HepG2 (cell line): Measurements from ENCODE around the gene PLVAP. TPM values are rescaled to one million over a fixed set of nuclear protein-coding genes. Genes with fewer than 3 reads are reported as not detected.

ENCODE experiments used
- CBX5 ChIP-seq: sonication (generic); formaldehyde crosslinking; IDR thresholded peaks from 2 replicates; pipeline ENCODE4 v1.4.0; 2020; ENCODE audit warnings: missing genetic modification reagents, borderline replicate concordance
- CCAR2 ChIP-seq: fragments of 200-400 bp; formaldehyde crosslinking; optimal IDR thresholded peaks from 2 replicates; pipeline ENCODE3; 2018; ENCODE audit warnings: low read depth, mild to moderate bottlenecking, low read length, moderate library complexity
- CCDC6 ChIP-seq: sonication (generic); formaldehyde crosslinking; IDR thresholded peaks from 2 replicates; pipeline ENCODE4 v1.8.1; 2022; ENCODE audit warnings: mild to moderate bottlenecking, missing genetic modification reagents, moderate library complexity
- ELF3 ChIP-seq: IDR thresholded peaks from 2 replicates; pipeline ENCODE4 v1.6.1; 2016; ENCODE audit warnings: missing genetic modification reagents, missing compliant biosample characterization
- FOXK1 ChIP-seq: sonication (generic); formaldehyde crosslinking; IDR thresholded peaks from 2 replicates; pipeline ENCODE4 v1.4.0; 2020; ENCODE audit warnings: low read depth, missing genetic modification reagents, borderline replicate concordance
- HOXA9 ChIP-seq: sonication (generic); formaldehyde crosslinking; IDR thresholded peaks from 2 replicates; pipeline ENCODE4 v1.8.1; 2022; ENCODE audit warnings: missing genetic modification reagents, mild to moderate bottlenecking, moderate library complexity, borderline replicate concordance
- IKZF1 ChIP-seq: fragments of 450-650 bp; IDR thresholded peaks from 2 replicates; pipeline ENCODE4 v1.7.1; 2016
- JARID2 ChIP-seq: sonication (generic); formaldehyde crosslinking; IDR thresholded peaks from 2 replicates; pipeline ENCODE4 v1.8.1; 2023; ENCODE audit warnings: missing genetic modification reagents, inconsistent platforms; ENCODE audit not compliant: insufficient replicate concordance
- KLF16 ChIP-seq, 2 experiments: sonication (generic) in 1 of 2; formaldehyde crosslinking in 1 of 2; IDR thresholded peaks; 2 replicates each; pipeline versions ENCODE4 v1.6.1 to v1.8.0; 2016 to 2023; ENCODE audit warnings: missing genetic modification reagents in 2 of 2, missing compliant biosample characterization in 1 of 2
- MED8 ChIP-seq: sonication (generic); formaldehyde crosslinking; IDR thresholded peaks from 2 replicates; pipeline ENCODE4 v1.8.1; 2023; ENCODE audit warnings: mild to moderate bottlenecking, missing genetic modification reagents; ENCODE audit not compliant: insufficient replicate concordance
- MIER3 ChIP-seq: IDR thresholded peaks from 2 replicates; pipeline ENCODE4 v1.6.1; 2016; ENCODE audit warnings: missing compliant biosample characterization, borderline replicate concordance
- SMAD1 ChIP-seq: sonication (generic); formaldehyde crosslinking; IDR thresholded peaks from 2 replicates; pipeline ENCODE4 v1.4.0; 2020; ENCODE audit warnings: missing genetic modification reagents, low read depth, mild to moderate bottlenecking, borderline replicate concordance
- SMARCC2 ChIP-seq: fragments of 450-650 bp; IDR thresholded peaks from 2 replicates; pipeline ENCODE4 v1.6.1; 2017; ENCODE audit warnings: antibody characterized with exemption, mild to moderate bottlenecking
- THYN1 ChIP-seq: sonication (generic); formaldehyde crosslinking; IDR thresholded peaks from 2 replicates; pipeline ENCODE4 v1.8.1; 2023; ENCODE audit warnings: low read depth, mild to moderate bottlenecking, moderate library complexity, missing genetic modification reagents, borderline replicate concordance
- ZBTB38 ChIP-seq: sonication (generic); formaldehyde crosslinking; IDR thresholded peaks from 2 replicates; pipeline ENCODE4 v1.5.1; 2020; ENCODE audit warnings: mild to moderate bottlenecking, missing genetic modification reagents
- ZNF20 ChIP-seq: sonication (generic); formaldehyde crosslinking; IDR thresholded peaks from 2 replicates; pipeline ENCODE4 v1.4.0; 2020; ENCODE audit warnings: mild to moderate bottlenecking, moderate library complexity, missing genetic modification reagents
- ZNF337 ChIP-seq: sonication (generic); formaldehyde crosslinking; IDR thresholded peaks from 2 replicates; pipeline ENCODE4 v1.5.1; 2020; ENCODE audit warnings: missing genetic modification reagents, low read depth, mild to moderate bottlenecking, borderline replicate concordance
- ZNF44 ChIP-seq: sonication (generic); formaldehyde crosslinking; IDR thresholded peaks from 2 replicates; pipeline ENCODE4 v1.5.1; 2020; ENCODE audit warnings: mild to moderate bottlenecking, missing genetic modification reagents
- ZNF652 ChIP-seq: IDR thresholded peaks from 2 replicates; pipeline ENCODE4 v1.6.1; 2016; ENCODE audit warnings: low read depth, borderline replicate concordance
- ZNF672 ChIP-seq: sonication (generic); formaldehyde crosslinking; IDR thresholded peaks from 2 replicates; pipeline ENCODE4 v1.8.1; 2022; ENCODE audit warnings: missing genetic modification reagents
- ZNF737 ChIP-seq: sonication (generic); formaldehyde crosslinking; IDR thresholded peaks from 2 replicates; pipeline ENCODE4 v1.5.0; 2020; ENCODE audit warnings: missing genetic modification reagents, mild to moderate bottlenecking, borderline replicate concordance
- ZNF776 ChIP-seq: sonication (generic); formaldehyde crosslinking; IDR thresholded peaks from 2 replicates; pipeline ENCODE4 v1.4.0; 2020; ENCODE audit warnings: mild to moderate bottlenecking, missing genetic modification reagents
- ZNF841 ChIP-seq: sonication (generic); formaldehyde crosslinking; IDR thresholded peaks from 2 replicates; pipeline ENCODE4 v1.8.1; 2023; ENCODE audit warnings: missing genetic modification reagents, borderline replicate concordance
- polyA plus RNA-seq, 8 experiments: library from polyadenylated mRNA; depleted of rRNA in 3 of 8; stranded (reverse) in 7 of 8; unstranded in 1 of 8; fragments of >200 nt; fragmentation: Illumina TruSeq in 4 of 8; extraction: Trizol in 4 of 8; gene quantifications; 2 replicates each; pipeline versions ENCODE4 v1.2.1 to v1.2.3, GENCODE V29; 2011 to 2016; ENCODE audit warnings: low read depth in 4 of 8, missing spikeins in 1 of 8, mixed read lengths in 1 of 8; ENCODE audit not compliant: insufficient read depth in 1 of 8
- total RNA-seq, 5 experiments: library from RNA; depleted of rRNA; stranded (reverse); fragments of >200 nt; fragmentation: Illumina TruSeq; extraction: Trizol; gene quantifications; 2 replicates each; pipeline ENCODE4 v1.2.3, GENCODE V29; 2016; ENCODE audit warnings: low read depth in 1 of 5
- TF ChIP-seq, protein P1 (sequence below): sonication (generic); formaldehyde crosslinking; IDR thresholded peaks from 2 replicates; pipeline ENCODE4 v1.5.1; 2020; ENCODE audit warnings: missing genetic modification reagents, mild to moderate bottlenecking, borderline replicate concordance
- TF ChIP-seq, protein P2 (sequence below): sonication (generic); formaldehyde crosslinking; IDR thresholded peaks from 2 replicates; pipeline ENCODE4 v1.4.0; 2020; ENCODE audit warnings: missing genetic modification reagents

Gene PLVAP
- total and polyA plus RNA-seq, 2 of the 13 experiments (the other 11 are each of a cell fraction or from before 2014, with no cell fraction given) = 0.26 TPM; not detected in 1

GRCh38 chr19:17419621-17420474 lies 42.7 kb upstream of the PLVAP start, which contains the start of gene MVB12A (continued):
- TF ChIP-seq, protein P1, sequence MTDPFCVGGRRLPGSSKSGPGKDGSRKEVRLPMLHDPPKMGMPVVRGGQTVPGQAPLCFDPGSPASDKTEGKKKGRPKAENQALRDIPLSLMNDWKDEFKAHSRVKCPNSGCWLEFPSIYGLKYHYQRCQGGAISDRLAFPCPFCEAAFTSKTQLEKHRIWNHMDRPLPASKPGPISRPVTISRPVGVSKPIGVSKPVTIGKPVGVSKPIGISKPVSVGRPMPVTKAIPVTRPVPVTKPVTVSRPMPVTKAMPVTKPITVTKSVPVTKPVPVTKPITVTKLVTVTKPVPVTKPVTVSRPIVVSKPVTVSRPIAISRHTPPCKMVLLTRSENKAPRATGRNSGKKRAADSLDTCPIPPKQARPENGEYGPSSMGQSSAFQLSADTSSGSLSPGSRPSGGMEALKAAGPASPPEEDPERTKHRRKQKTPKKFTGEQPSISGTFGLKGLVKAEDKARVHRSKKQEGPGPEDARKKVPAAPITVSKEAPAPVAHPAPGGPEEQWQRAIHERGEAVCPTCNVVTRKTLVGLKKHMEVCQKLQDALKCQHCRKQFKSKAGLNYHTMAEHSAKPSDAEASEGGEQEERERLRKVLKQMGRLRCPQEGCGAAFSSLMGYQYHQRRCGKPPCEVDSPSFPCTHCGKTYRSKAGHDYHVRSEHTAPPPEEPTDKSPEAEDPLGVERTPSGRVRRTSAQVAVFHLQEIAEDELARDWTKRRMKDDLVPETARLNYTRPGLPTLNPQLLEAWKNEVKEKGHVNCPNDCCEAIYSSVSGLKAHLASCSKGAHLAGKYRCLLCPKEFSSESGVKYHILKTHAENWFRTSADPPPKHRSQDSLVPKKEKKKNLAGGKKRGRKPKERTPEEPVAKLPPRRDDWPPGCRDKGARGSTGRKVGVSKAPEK (CRISPR knock-in tag) = no peak
- 0 out of 2 replicates have a peak, but pooled peaks have one; percentile 42 for TF ChIP-seq ZNF337 (CRISPR knock-in tag)
- no peak for TF ChIP-seq MED8 (CRISPR knock-in tag)
- peak; percentile 91 for TF ChIP-seq ELF3 (CRISPR knock-in tag)
- TF ChIP-seq THYN1 (CRISPR knock-in tag) = no peak
- TF ChIP-seq ZNF737 = no peak
- TF ChIP-seq CBX5 (CRISPR knock-in tag) = no peak
- no peak for TF ChIP-seq IKZF1
- no peak for TF ChIP-seq HOXA9 (CRISPR knock-in tag)
- no peak for TF ChIP-seq ZNF841 (CRISPR knock-in tag)
- no peak for TF ChIP-seq ZNF652 (CRISPR knock-in tag)
- TF ChIP-seq SMAD1 (CRISPR knock-in tag) = 0 out of 2 replicates have a peak, but pooled peaks have one; percentile 68
- no peak for TF ChIP-seq SMARCC2
- TF ChIP-seq KLF16 (CRISPR knock-in tag; IDR thresholded peaks at IDR 0.05) = peak in 1 of 2 experiments; percentile 52; a peak in 2 of 4 replicates
- peak; percentile 69; the same call in 1 of the 2 replicates for TF ChIP-seq MIER3 (CRISPR knock-in tag)
- TF ChIP-seq FOXK1 (CRISPR knock-in tag) = peak; percentile 68; the same call in 1 of the 2 replicates
- peak; percentile 85 for TF ChIP-seq JARID2 (CRISPR knock-in tag)
- TF ChIP-seq ZNF672 (CRISPR knock-in tag) = no peak
- TF ChIP-seq ZNF20 (CRISPR knock-in tag) = no peak
- TF ChIP-seq ZBTB38 = peak; percentile 15; the same call in 1 of the 2 replicates
- TF ChIP-seq CCAR2 = no peak
- peak; percentile 82 for TF ChIP-seq CCDC6
- 0 out of 2 replicates have a peak, but pooled peaks have one; percentile 63 for TF ChIP-seq ZNF776 (CRISPR knock-in tag)
- TF ChIP-seq, protein P2, sequence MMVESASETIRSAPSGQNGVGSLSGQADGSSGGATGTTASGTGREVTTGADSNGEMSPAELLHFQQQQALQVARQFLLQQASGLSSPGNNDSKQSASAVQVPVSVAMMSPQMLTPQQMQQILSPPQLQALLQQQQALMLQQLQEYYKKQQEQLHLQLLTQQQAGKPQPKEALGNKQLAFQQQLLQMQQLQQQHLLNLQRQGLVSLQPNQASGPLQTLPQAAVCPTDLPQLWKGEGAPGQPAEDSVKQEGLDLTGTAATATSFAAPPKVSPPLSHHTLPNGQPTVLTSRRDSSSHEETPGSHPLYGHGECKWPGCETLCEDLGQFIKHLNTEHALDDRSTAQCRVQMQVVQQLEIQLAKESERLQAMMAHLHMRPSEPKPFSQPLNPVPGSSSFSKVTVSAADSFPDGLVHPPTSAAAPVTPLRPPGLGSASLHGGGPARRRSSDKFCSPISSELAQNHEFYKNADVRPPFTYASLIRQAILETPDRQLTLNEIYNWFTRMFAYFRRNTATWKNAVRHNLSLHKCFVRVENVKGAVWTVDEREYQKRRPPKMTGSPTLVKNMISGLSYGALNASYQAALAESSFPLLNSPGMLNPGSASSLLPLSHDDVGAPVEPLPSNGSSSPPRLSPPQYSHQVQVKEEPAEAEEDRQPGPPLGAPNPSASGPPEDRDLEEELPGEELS (CRISPR knock-in tag) = no peak
- no peak for TF ChIP-seq ZNF44 (CRISPR knock-in tag)
